Glomerular endothelial cell (primary cell): ENCODE results near the gene ELL2. TPM values are rescaled to one million over a fixed set of nuclear protein-coding genes. Genes with fewer than 3 reads are reported as not detected.

Source experiments
- DNase-seq: peaks from one replicate; pipeline ENCODE4 v3.0.0-alpha.2; 2011; ENCODE audit warnings: low read depth, low spot score; ENCODE audit errors: extremely low read depth
- total RNA-seq: library from RNA; depleted of rRNA; stranded (reverse); fragments of >200 nt; gene quantifications from 2 replicates; pipeline ENCODE4 v1.2.3, GENCODE V29; 2015

Gene ELL2
- total RNA-seq, 1 donor from 2014 or later: 17.9 TPM

- no peak for DNase-seq
Observed at GRCh38 chr5:95984287-95984938, 22.8 kb upstream of the ELL2 start.

- no peak for DNase-seq
Observed at GRCh38 chr5:95983509-95983908, 21.9 kb upstream of the ELL2 start.

DNA sequence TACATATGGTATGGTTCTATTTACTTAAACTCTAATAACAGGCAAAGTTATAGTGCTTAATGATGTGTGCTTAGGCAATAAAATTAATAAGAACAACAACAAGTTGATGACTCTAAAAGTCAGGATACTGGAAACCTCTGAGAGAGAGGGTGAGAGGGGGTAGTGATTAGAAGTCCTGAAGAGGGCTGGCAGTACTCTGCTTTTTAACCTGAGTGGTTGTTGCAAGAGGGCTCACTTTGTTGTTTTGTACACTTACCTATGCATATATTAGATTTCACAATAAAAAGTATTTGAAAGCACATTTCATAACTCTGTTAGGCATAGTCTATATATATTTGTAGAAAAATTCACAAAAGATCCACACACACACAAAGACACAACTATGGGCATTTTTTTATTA is 21.4 kb upstream of the ELL2 start:
- DNase-seq: no peak

DNA sequence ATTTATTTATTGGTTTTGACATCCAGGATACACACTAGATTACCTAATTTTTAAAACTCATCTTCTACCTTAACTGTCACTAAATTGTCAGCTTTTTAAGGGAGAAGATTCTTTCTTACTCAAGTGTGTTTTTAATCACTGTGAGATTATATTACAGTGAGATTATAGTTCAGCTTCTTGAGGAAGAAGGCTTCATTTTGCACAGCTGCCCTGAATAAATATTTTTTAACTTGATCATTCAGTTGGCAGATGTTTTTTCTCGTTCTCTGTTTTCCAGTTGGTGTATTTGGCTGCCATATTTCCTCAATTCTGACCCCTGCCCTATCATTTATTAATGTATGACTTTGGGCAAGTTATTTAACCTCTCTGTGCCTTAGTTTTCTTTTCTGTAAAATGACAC is 15.0 kb upstream of the ELL2 start:
- no peak for DNase-seq

DNA sequence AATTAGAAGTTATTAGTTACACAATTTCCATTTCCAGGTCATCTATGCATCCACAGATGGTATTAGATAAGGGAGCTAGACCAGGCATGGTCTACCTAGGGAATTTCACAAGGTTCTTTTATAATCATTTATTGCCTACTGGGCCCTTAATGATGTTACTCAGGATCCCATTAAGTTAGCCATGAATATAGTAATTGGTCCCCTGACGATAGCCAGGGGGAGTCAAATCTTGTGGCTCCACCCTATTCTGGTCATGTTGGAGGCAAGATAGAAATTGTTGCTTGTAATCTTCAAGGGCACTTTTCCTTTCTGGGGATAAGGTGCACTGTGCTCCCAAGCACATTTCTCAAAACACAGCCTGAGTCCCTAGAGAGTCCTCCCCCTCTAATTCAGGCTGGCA is 14.1 kb upstream of the ELL2 start:
- no peak for DNase-seq

- no peak for DNase-seq
Observed at GRCh38 chr5:95973793-95974325, 12.2 kb upstream of the ELL2 start.

DNA sequence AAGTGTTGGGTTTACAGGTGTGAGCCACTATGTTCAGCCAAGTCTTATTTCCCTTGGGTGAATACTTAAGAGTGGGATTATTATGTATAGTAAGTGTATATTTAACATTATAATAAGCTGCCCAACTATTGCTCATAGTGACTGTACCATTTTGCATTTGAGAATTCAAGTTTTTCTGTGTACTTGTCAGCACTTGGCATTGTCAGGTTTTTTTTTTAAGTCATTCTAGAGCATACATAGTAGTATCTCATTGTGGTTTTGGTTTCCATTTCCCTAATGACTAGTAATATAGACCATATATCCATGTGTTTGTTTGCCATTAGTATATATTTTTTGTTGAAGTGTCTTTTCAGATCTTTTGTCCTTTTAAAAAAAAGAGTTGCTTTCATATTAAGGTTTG is 10.5 kb upstream of the ELL2 start:
- DNase-seq: no peak

- DNase-seq: no peak
Observed at GRCh38 chr5:95970359-95970704, 8.7 kb upstream of the ELL2 start.

DNA sequence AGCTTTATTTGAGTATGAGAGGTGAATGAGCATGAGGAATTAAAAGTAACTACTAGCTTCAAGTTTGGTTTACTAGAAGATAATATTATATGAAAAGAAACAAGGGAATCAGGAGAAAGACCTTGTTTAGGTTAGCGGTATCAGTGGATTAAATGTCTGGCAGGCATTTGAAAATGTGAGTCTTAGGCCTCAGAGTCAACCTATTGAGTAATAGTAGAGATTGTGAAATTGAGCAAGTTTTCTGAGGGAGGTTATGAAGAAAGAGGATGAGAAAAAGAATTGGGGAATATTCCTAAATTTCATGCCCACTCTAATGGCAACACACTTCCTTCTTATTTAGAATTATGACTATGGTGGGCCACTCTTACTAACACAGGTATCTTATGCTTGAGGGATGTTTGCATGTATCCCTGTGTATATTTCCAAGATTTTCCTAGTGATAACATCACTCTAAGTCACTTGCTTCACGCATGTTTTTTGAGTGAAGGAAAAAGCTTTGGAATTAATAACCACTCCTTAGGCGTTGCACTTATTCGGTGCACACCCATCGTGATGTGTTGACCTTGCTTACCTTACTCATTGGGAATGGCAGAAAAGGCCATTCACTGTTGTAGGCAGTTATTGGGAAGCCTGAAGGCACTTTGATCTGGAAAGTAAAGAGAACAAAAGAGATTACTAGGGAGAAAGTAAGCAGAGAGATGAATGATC is 8.2 kb upstream of the ELL2 start:
- DNase-seq: no peak

- no peak for DNase-seq
Observed at GRCh38 chr5:95969055-95969454, 7.4 kb upstream of the ELL2 start.

DNA sequence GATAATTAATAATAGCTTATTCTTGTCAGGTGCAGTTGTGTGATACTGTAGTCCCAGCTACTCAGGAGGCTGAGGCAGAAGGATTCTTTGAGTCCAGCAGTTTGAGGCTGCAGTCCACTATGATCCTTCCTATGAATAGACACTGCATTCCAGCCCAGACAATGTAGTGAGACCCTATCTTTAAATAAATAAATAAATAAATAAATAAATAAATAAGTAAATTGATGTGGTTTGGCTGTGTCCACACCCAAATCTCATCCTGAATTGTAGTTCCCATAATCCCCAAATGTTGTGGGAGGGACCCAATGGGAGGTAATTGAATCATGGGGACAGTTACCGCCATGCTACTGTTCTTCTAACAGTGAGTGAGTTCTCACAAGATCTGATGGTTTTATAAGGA is 5.6 kb upstream of the ELL2 start:
- no peak for DNase-seq

GRCh38 chr5:95966005-95966404 is 4.4 kb upstream of the ELL2 start:
- DNase-seq: no peak

GRCh38 chr5:95963650-95964410 is 2.2 kb upstream of the ELL2 start:
- no peak for DNase-seq

GRCh38 chr5:95962785-95963184 is 1.1 kb upstream of the ELL2 start:
- no peak for DNase-seq

DNA sequence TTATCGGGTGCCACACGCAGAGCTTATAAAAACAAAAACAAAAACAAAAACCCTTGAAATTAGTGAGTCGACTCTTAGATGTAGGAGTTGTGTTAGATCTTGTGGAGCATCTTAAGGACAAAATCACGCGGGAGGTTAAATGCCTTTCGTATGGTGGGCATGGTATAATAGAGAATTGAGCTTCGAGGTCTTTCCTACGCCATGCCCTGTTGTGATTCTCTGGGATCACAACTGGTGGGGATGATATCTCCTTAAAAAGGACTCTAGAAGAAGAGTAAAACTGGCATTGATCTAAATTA is 773 bp upstream of the ELL2 start:
- no peak for DNase-seq

GRCh38 chr5:95960667-95961616 is 709 bp downstream of the ELL2 start:
- no peak for DNase-seq

DNA sequence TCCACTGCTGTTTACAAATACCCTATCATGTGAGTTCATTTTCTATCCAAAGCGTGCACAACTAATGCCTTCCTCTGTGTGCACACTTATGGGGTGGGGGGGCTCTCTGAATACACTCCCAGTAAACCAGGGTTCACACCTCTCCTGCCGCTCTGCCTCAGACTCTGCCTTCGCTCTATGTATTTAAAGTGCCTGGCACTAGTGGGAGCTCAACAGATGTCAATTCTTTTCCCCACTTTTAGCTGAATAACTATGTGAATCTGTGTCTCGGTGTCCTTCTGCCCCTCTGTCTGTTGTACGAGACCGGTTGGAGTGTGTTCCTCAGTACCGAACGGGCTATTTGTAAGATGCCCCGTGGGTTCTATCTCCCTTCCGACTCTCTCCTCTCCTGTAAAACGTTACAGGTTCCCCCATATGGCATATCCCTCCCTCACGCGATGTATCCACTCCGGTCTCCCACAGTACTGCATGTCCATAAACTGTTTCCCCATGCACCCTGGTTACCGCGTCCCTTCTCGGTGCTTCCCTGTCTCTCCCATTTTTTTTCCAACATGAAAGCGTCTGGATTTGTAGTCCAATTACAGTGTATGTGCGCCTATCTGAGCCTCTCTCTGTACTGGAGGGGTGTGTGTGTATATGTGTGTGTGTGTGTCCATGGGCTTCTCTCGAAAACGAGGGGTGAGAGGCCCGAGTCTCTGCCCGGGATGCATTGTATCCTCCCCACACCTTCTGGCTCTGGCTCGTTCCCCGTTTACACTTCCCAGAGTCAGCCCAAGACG is 1.6 kb downstream of the ELL2 start:
- no peak for DNase-seq

DNA sequence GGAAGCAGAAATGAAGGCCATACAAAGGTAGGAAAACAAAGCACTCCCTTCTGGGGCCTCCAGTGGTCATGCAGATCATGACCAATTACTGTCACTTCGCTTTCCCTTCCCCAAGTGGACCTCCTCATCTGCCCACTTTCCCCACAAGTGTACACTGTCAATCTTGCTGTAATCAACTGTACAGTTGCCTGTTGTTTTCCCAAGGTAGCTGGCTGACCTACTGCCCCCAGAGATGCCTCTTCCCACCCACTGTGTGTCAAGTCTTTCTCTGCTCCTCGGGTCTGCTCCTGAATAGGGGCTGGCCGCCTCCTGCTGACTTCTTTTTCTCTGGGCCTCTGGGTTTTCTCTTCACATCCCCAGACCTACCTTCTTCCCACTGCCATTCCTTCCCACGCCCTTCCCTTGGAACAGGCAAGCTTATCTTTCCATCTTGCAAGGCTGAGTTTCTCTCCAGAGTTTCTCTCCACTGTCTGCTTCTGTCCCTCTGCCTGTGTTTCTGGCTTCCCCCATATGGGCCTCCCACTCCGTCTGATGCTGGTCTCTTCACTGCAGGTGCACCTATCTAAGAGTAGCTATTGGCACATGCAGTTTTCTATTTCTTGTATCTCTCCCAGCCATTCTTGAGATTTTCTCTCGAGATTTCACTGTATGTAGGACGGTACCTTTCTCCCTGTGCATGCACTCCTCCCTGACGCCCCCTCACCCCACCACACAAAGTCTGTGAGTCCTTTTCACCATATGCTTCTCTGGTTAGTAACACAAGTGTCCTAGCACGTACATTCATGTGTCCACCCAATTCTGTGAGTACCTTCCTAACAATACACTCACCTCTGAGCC is 2.4 kb downstream of the ELL2 start:
- DNase-seq: no peak

DNA sequence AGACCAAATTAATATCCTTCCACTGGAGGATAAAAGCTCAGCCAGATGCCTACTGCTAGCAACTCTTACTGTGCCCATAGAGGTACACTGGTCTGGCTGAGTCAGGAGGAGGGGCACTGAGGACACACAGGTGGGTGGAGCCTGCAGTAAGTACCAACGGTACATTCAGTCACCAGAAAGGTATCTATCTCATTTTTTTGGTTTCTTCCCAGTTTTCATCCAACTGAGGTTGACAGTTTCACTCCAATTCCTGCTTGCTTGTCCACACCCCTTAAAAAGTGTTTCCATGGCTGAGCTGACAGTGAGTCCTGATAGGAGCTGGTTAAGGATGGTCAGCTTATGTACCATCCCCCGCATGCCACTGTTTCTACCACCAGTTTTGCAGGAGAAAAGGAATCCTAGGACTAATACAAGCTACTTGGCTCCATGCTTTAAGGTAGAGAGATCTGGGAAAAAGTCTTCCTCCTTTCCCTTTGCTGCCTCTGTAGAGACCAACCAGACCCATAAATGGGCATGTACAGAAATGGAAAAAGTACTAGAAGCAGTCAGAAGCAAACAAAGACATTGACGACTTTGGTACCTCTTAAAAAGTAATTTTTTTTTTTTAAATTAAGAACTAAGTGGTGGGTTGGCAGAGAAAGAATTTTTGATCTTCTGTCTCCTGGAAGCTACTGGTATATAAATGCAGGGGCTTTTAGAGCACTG is 3.2 kb downstream of the ELL2 start:
- DNase-seq: no peak
